Thymus (tissue), 11 donors: Measurements from ENCODE around the gene DENND6B. TPM values are rescaled to one million over a fixed set of nuclear protein-coding genes. Genes with fewer than 3 reads are reported as not detected.

Experiments used
- DNase-seq, 9 donors: peaks; one replicate each; pipeline ENCODE4 v3.0.0-alpha.2; 2013; ENCODE audit warnings: low spot score in 9 of 9, low read depth in 6 of 9, missing footprints in 1 of 9
- H3K27ac ChIP-seq, 2 donors: one replicate each; pipeline ENCODE4 v1.5.1; 2013; ENCODE audit warnings: control low read depth in 1 of 2, low read depth in 1 of 2, low read length in 1 of 2, mild to moderate bottlenecking in 1 of 2, moderate library complexity in 1 of 2
- H3K27me3 ChIP-seq, 2 donors: one replicate each; pipeline ENCODE4 v1.5.1; 2013; ENCODE audit warnings: low read length in 1 of 2; ENCODE audit not compliant: control insufficient read depth in 2 of 2, insufficient read depth in 1 of 2
- H3K36me3 ChIP-seq, 2 donors: one replicate each; pipeline ENCODE4 v1.5.1; 2013; ENCODE audit warnings: low read length in 1 of 2, mild to moderate bottlenecking in 1 of 2, moderate library complexity in 1 of 2; ENCODE audit not compliant: control insufficient read depth in 2 of 2, insufficient read depth in 2 of 2
- H3K4me1 ChIP-seq, 2 donors: one replicate each; pipeline ENCODE4 v1.5.1; 2013; ENCODE audit warnings: low read length in 2 of 2; ENCODE audit not compliant: control insufficient read depth in 2 of 2, insufficient read depth in 2 of 2
- H3K4me3 ChIP-seq, 2 donors: one replicate each; pipeline ENCODE4 v1.5.1; 2013; ENCODE audit warnings: low read length in 2 of 2, control low read depth in 1 of 2, mild to moderate bottlenecking in 1 of 2
- H3K9me3 ChIP-seq, 2 donors: one replicate each; pipeline ENCODE4 v1.5.1; 2013; ENCODE audit warnings: low read length in 1 of 2, mild to moderate bottlenecking in 1 of 2; ENCODE audit not compliant: control insufficient read depth in 2 of 2, insufficient read depth in 1 of 2
- WGBS: extraction: QIAGEN DNeasy Blood & Tissue Kit; methylation state at CpG from one replicate; pipeline ENCODE4 v1.1.7; 2013; 5-methylcytosine and 5-hydroxymethylcytosine counted together
- polyA plus RNA-seq: library from polyadenylated mRNA; stranded (reverse); fragments of 200-250 nt; gene quantifications from one replicate; pipeline ENCODE4 v1.2.3, GENCODE V29; 2013
- total RNA-seq: library from RNA; stranded (reverse); fragments of 120-200 nt; gene quantifications from one replicate; pipeline ENCODE4 v1.2.4, GENCODE V29; 2013
- donor health status: healthy.

Gene DENND6B
- total and polyA plus RNA-seq, 2 donors = 1.4 to 8.3 TPM

DNA sequence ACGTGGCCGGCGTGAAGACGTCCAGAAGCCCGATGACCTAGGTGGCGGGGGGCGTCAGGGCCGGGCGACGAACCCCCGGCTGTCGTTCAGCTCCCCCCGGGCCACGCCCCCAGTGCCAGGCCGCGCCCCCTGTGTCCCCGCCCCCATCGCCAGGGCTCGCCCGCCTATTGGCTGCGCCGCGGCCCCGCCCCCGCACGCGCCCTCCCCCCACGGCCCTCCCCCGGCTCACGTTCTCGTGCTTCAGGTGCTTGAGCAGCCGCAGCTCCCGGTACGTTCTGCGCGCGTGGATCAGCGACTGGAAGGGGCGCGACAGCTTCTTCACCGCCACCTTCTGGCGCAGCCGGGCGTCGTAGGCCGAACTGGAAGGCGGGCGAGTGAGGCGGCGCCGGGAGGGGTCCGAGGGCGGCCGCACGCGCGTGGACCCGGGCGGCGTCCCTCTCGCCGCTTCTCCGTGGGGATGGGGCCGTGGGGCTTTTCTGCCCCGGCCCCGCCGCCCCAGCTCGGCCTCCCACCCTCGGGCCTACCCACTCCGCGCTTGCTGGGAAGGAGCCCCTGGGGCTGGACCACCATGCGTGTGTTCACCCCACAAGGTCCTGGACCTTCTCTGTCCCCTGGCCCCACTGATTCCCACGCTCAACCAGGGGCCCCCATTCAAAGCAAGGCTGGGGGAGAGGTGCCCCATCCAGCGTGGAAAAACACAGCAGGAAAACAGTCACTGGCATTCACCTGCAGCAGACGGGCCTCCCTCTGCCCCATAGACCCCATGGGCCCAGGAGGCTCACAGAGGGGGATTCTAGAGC lies 59.0 kb downstream of the DENND6B start:
- peak in 1 of 9 donors; percentile 46 for DNase-seq
- WGBS = 30% methylated on average over 75 of the region's 75 CpGs
- Histone ChIP-seq H3K4me1 (peaks cover 6 to 25% of the 10 kb centered on the region in 2 donors), H3K4me3 (no peak overlapping the region), H3K27me3 (peaks cover 67 to 98% of the 10 kb centered on the region in 2 donors), H3K9me3 (peaks cover 4 to 11% of the 10 kb centered on the region in 2 donors), H3K27ac (no peak overlapping the region), H3K36me3 (no peaks in the 10 kb centered on the region)

DNA sequence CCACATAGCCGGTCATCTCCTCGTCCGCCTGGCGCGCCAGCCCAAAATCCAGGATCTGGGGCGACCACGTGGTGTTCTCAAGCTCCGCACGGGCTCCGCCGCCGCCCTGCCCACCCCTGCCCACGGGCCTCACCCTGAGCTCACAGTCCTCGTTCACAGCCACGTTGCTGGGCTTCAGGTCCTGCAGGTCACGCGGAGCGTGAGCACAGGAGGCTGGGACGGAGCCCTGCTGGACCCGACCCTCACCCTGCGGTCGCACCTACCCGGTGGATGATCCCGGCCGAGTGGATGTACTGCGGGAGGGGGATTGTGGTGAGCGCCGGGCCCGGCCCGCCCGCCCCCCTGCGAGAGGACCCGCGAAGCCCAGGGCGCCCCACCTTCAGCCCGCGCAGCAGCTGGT lies 59.8 kb downstream of the DENND6B start:
- Histone ChIP-seq H3K4me1 (peaks cover 6 to 24% of the 10 kb centered on the region in 2 donors), H3K4me3 (no peak overlapping the region), H3K36me3 (no peaks in the 10 kb centered on the region), H3K9me3 (peaks cover 4 to 11% of the 10 kb centered on the region in 2 donors), H3K27ac (no peak overlapping the region), H3K27me3 (peaks cover 67 to 98% of the 10 kb centered on the region in 2 donors)
- WGBS = 91% methylated on average over 37 of the region's 37 CpGs
- DNase-seq = no peak

DNA sequence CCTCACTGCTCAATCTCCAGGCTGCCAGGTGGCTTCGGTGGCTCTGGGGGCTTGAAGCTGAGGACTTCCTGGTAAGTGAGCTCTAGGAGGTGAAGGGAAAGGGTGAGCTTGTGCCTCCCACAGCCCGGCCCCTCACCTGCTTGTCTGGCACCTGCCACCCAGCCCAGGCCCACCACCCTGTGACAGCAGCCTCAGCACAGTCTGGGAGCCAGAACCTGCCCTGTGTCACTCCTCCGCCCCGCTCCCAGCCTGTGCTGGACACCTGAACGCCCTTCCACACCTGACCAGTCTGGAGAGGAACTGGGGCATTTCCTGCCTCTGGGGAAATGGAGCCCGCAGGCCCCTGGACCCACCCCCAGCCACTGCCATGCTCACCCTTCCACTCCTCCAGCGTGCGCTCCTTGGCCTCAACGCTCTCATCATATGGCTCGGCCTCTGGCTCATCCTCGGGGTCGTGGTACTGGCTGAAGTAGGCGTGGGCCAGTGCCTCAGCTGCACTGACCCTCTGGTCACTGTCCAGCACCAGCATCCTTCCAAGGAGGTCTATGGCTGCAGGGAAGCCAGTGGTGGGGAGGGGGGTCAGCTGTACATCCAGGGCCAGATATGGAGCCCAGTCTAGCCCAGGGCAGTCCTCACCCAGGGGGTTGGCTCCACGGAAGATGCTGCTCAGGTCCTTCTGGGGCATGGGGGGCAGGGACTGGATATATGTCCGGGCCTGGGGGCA lies 61.7 kb downstream of the DENND6B start:
- H3K27ac ChIP-seq = no peak overlapping the region
- no peaks in the 10 kb centered on the region for H3K36me3 ChIP-seq
- peaks cover 0 to 10% of the 10 kb centered on the region in 2 donors for H3K4me1 ChIP-seq
- no peak for DNase-seq
- no peak overlapping the region for H3K4me3 ChIP-seq
- H3K27me3 ChIP-seq = peaks cover 68 to 96% of the 10 kb centered on the region in 2 donors
- WGBS = 92% methylated on average over 15 of the region's 15 CpGs
- peaks cover 4 to 6% of the 10 kb centered on the region in 2 donors for H3K9me3 ChIP-seq

DNA sequence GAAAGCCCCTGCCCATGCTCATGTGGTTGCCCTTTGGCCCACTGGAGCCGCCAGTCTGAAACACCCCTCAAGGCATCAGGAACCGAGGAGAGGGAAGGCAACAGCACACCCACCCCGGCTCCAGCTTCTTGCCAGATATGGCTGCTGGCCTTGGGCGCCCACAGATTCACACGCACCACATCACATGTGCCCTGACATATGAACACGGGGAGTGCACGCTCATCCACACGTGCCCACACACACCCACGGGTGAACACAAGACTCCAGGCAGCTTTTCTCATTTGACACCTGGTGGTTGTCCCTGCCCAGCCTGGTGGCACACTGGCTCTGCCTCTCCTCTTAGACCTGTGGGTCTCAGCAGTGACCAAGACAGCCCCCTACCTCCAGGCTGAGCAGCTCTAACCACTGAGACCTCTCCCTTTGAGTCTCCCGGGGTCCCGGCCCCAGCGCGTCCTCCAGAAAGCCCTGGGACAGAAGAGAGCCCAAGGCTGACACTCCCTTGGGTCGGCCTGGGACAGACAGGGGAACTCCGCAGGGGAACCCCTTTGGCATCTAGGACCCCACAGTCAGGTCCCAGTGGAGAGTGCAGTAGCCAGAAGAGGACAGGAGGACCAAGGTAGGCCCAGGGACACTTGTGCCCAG lies 62.6 kb downstream of the DENND6B start:
- no peak overlapping the region for H3K4me3 ChIP-seq
- peaks cover 4 to 6% of the 10 kb centered on the region in 2 donors for H3K9me3 ChIP-seq
- H3K27me3 ChIP-seq = peaks cover 68 to 95% of the 10 kb centered on the region in 2 donors
- peaks cover 0 to 3% of the 10 kb centered on the region in 2 donors for H3K4me1 ChIP-seq
- no peaks in the 10 kb centered on the region for H3K36me3 ChIP-seq
- no peak for DNase-seq
- 95% methylated on average over 15 of the region's 15 CpGs for WGBS
- H3K27ac ChIP-seq = no peak overlapping the region

DNA sequence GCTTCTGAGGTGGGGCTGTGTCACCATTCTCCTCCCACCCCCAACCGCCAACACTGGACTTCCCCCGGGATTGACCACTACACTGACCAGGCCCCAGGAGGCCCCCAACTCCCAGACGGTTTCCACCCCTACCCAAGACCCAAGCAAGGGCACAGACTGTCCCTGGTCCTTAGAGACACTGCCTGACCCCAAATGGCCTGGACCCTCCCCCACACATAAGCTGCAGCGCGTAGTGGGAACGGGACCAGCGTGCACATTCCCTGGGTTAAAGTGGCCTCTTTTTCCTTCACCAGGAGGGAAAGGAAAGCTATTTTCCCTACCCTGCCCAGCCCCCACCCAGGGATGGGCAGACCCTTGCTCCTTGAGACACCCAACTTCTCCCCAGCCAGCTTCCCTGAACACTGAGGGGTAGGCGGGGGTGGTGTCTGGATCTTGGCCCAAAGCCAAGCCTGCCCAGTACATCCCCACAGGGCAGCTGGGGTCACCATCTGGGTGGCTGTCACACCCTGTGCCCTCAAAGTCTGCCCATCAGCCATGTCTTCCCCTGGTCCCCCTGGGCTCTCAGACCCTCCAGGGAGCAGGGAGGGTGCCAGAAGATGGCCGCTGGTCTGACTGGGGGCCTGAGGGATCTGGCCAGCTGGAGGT lies 63.7 kb downstream of the DENND6B start:
- WGBS = 86% methylated on average over 9 of the region's 9 CpGs
- Histone ChIP-seq H3K4me3 (no peak overlapping the region), H3K36me3 (no peaks in the 10 kb centered on the region), H3K4me1 (peaks cover 0 to 2% of the 10 kb centered on the region in 2 donors), H3K27me3 (peaks cover 62 to 94% of the 10 kb centered on the region in 2 donors), H3K9me3 (peaks cover 3 to 6% of the 10 kb centered on the region in 2 donors), H3K27ac (no peak overlapping the region)
- DNase-seq = no peak

DNA sequence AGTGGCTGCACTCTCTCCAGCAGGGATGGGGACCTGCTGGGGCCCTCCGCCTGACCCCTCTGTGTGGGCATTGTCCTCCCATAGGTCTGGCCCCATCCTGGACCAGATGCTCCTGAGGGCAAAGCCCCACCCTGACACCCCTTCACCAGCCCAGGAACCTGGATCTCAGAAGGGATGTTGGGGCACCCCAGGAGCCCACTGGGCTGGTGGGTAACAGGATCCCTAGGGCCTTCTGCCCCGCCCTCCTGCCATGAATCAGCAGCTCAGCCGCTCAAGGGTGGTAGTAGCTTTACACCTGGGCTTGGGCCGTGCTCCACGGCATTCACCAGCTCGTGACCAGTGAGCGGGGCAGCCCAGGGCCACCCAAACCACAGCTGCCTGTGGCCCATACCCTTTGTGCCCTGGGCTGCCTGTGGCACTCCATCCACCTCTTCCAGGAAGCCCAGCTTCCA lies 64.3 kb downstream of the DENND6B start:
- WGBS = 25% methylated on average over 7 of the region's 7 CpGs
- no peak for DNase-seq
- H3K36me3 ChIP-seq = no peaks in the 10 kb centered on the region
- no peaks in the 10 kb centered on the region for H3K4me1 ChIP-seq
- no peak overlapping the region for H3K27ac ChIP-seq
- peaks cover 56 to 88% of the 10 kb centered on the region in 2 donors for H3K27me3 ChIP-seq
- peaks cover 0 to 6% of the 10 kb centered on the region in 2 donors for H3K9me3 ChIP-seq
- H3K4me3 ChIP-seq = no peak overlapping the region

DNA sequence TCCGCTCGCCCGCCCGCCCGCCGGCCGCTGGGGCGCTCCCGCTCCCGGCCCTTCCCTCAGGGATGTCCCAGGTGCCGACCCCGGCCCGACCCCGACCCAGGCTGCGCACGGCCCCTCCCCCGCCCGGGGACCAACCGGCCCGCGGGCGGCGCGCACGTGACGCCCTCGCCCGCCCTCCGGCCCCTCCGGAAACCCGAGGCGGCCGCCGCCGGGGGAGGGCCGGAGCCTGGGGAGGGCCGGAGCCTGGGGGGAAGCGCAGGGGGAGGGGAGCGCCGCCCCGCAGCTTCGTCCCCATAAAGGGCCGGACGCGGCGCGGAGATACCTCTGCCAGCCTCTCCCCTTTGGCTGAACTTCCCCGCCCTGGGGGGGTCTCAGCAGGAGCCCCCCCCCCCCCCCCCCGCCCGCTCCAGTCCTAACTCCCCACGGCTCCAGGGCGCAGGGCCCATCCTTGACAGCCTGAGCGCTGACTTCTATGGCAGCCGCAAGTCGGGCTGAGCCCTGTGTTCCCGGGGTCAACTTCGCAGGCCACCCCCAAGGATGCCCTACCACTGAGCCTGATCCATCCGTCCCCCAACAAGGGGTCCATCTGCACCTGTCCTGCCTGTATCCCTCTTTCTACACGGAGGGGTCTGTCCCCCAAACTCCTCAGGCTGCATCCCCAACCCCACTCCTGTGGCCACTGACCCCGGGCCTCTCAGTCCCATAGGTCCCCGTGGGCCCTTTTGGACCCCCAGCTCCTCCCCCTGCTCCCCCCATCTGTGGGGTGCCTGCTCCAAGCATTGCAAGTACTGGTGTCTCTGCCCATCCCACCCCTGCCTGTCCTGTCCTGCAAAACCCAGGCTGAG lies 65.0 kb downstream of the DENND6B start, which contains the start of gene MAPK12:
MAPK12 (minus strand) TSS at position 69 of the 845 bp plus-strand sequence. CDS start 174 bp downstream, outside the sequence.
- Histone ChIP-seq H3K9me3 (peaks cover 0 to 3% of the 10 kb centered on the region in 2 donors), H3K36me3 (no peaks in the 10 kb centered on the region), H3K4me3 (peak within 1 kb of the TSS in 1 of 2 donors; percentile 37), H3K4me1 (no peaks in the 10 kb centered on the region), H3K27me3 (peaks cover 52 to 84% of the 10 kb centered on the region in 2 donors), H3K27ac (no peak within 1 kb of the TSS)
- WGBS = 3% methylated on average over 61 of the region's 61 CpGs
- no peak for DNase-seq
